Heart left ventricle (tissue), 16 donors: Measurements from ENCODE around the gene CENPO. TPM values are rescaled to one million over a fixed set of nuclear protein-coding genes. Genes with fewer than 3 reads are reported as not detected.

Source experiments
- ATAC-seq, 4 donors: fragments of 200-7000 bp; cut with Tn5 transposase; one replicate each; pipeline ENCODE4 v1.9.1; 2020 to 2022; ENCODE audit warnings: moderate library complexity in 4 of 4, mild to moderate bottlenecking in 3 of 4, moderate number of reproducible peaks in 1 of 4
- DNase-seq, 5 donors: peaks; one replicate each; pipeline ENCODE4 v3.0.0-alpha.2; 2020
- H3K27ac ChIP-seq, 12 donors: fragments of 200-600 bp; sonication (generic) in 4 of 12; one replicate each; pipeline versions ENCODE4 v1.5.0 to v1.8.0; 2016 to 2022; ENCODE audit warnings: mild to moderate bottlenecking in 2 of 12
- H3K27me3 ChIP-seq, 9 donors: fragments of 200-600 bp; sonication (generic) in 2 of 9; one replicate each; pipeline versions ENCODE4 v1.5.1 to v1.8.0; 2016 to 2022; ENCODE audit warnings: mild to moderate bottlenecking in 3 of 9
- H3K36me3 ChIP-seq, 9 donors: fragments of 200-600 bp; sonication (generic) in 2 of 9; one replicate each; pipeline versions ENCODE4 v1.5.0 to v1.8.0; 2018 to 2022; ENCODE audit warnings: mild to moderate bottlenecking in 2 of 9
- H3K4me1 ChIP-seq, 12 donors: fragments of 200-600 bp; sonication (generic) in 4 of 12; one replicate each; pipeline versions ENCODE4 v1.5.0 to v1.8.0; 2016 to 2022; ENCODE audit warnings: mild to moderate bottlenecking in 3 of 12
- H3K4me3 ChIP-seq, 12 donors: fragments of 200-600 bp; sonication (generic) in 4 of 12; one replicate each; pipeline versions ENCODE4 v1.5.0 to v1.8.0; 2017 to 2022; ENCODE audit warnings: mild to moderate bottlenecking in 9 of 12, moderate library complexity in 4 of 12
- H3K9me3 ChIP-seq, 12 donors: fragments of 200-600 bp; sonication (generic) in 4 of 12; one replicate each; pipeline versions ENCODE4 v1.5.0 to v1.8.0; 2016 to 2022; ENCODE audit warnings: mild to moderate bottlenecking in 1 of 12
- POLR2A ChIP-seq, 2 donors: fragments of 450-650 bp; IDR thresholded peaks; one replicate each; pipeline ENCODE4 v1.6.1; 2017; ENCODE audit warnings: antibody characterized with exemption in 2 of 2, mild to moderate bottlenecking in 2 of 2, moderate library complexity in 2 of 2
- WGBS, 4 donors: extraction: QIAGEN DNeasy Blood & Tissue Kit in 2 of 4; methylation state at CpG; one replicate each; pipeline versions ENCODE4 v1.1.5 to v1.1.7; 2013 to 2018; 5-methylcytosine and 5-hydroxymethylcytosine counted together
- intact Hi-C, 10 donors: fragments of 100-400 bp; cut with DNase I; formaldehyde crosslinking; loops; one replicate each; pipeline versions ENCODE4 v1.11.1 to v1.14.2; 2022
- polyA plus RNA-seq, 2 donors: library from polyadenylated mRNA; stranded (reverse); fragments of 200-250 nt; gene quantifications; one replicate each; pipeline ENCODE4 v1.2.3, GENCODE V29; 2013
- total RNA-seq, 9 donors: library from RNA; depleted of rRNA in 2 of 9; stranded (reverse); fragments of >200 nt in 2 of 9; fragmentation: NEBNext Ultra II Directional in 3 of 9; extraction: Animal tissue kit (Norgen Biotek cat#: 25700) in 3 of 9; gene quantifications; one replicate each; pipeline versions ENCODE4 v1.1.0 to v1.2.4, GENCODE V29; 2016 to 2023
- TF ChIP-seq, protein P1 (sequence below), 12 donors: fragments of 200-600 bp; sonication (generic) in 4 of 12; IDR thresholded peaks; one replicate each; pipeline versions ENCODE4 v1.5.0 to v1.8.0; 2018 to 2022; ENCODE audit warnings: antibody characterized with exemption in 12 of 12, mild to moderate bottlenecking in 5 of 12
- donor health status: ischemic (EF 13 %, LVEDD 7.1; RV severe dilation, severe dysfunction).
- donor health status: healthy with polysubstance abuse.
- donor health status: DM: no; HTN: yes; CAD: no.
- donor health status: DM: no; HTN: no; CAD: no.
- donor health status: ischemic (EF 25% LVEDD 6.9; RV normal size, moderate dysfunction).
- donor health status: ischemic (EF 25% LVEDD 5.7; RV mildly dilated, moderate dysfunction).
- donor health status: healthy.
- donor health status: DM: yes; HTN: yes; CAD: no.
- donor health status: ischemic (EF 35%, LVEDD 5.7; RV mildly dilated, moderate dysfunction).
- donor health status: nonischemic (EF 11% LVEDD 7.7; RV severe dilation, severe dysfunction).
- donor health status: DM: yes; HTN: yes; CAD: no.
- donor health status: PGD.
- donor health status: ischemic (EF 29% LVEDD 5.4; RV normal size, mild dysfunction).
- donor health status: nonischemic (EF 23%, LVEDD 6.1; RV moderate dilation, normal function).

CENPO gene
- total and polyA plus RNA-seq, 11 donors = 1.5 to 9.2 (median 2.4) TPM

DNA sequence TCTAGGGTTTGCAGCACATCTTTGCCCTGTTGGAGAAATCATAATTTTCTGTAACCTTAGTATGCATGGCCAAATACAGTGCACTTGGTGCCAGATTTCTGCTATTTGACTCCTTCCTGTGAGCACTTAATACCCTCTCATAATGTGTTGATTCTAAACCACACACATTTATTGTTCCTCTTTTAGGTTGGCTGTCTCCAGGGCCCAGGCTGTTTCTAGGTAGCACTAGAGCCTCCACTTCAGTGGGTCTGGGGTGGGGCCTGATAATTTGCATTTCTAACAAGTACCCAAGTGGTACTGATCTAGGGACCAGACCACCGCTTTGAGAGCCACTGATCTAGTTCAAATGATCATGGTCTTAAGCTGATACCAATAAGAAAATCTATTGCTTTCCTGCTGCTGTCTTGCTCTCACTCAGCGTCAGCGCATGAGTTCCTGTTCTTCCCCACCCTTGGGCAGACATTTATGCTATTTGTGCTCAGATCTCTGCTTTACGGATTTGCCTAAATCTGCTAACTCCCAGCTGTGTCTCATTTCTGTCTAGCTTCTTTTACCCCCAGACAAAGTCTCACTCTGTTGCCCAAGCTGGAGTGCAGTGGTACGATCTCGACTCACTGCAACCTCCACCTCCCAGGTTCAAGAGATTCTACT, 7.4 kb upstream of the CENPO start:
- 82 to 90% (median 89%) methylated on average over 6 of the region's 6 CpGs for WGBS, 4 donors
- no peak for DNase-seq
- Histone ChIP-seq H3K9me3 (no peaks in the 10 kb centered on the region), H3K4me1 (peaks cover 0 to 6% (median 0%) of the 10 kb centered on the region in 12 donors), H3K27me3 (peaks cover 0 to 4% (median 0%) of the 10 kb centered on the region in 9 donors), H3K36me3 (peaks cover 0 to 12% (median 5%) of the 10 kb centered on the region in 9 donors), H3K4me3 (no peak overlapping the region), H3K27ac (no peak overlapping the region)
- intact Hi-C loops = no loop called here
- ATAC-seq = peak in 1 of 4 donors; percentile 39
- TF ChIP-seq, protein P1, sequence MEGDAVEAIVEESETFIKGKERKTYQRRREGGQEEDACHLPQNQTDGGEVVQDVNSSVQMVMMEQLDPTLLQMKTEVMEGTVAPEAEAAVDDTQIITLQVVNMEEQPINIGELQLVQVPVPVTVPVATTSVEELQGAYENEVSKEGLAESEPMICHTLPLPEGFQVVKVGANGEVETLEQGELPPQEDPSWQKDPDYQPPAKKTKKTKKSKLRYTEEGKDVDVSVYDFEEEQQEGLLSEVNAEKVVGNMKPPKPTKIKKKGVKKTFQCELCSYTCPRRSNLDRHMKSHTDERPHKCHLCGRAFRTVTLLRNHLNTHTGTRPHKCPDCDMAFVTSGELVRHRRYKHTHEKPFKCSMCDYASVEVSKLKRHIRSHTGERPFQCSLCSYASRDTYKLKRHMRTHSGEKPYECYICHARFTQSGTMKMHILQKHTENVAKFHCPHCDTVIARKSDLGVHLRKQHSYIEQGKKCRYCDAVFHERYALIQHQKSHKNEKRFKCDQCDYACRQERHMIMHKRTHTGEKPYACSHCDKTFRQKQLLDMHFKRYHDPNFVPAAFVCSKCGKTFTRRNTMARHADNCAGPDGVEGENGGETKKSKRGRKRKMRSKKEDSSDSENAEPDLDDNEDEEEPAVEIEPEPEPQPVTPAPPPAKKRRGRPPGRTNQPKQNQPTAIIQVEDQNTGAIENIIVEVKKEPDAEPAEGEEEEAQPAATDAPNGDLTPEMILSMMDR (IDR thresholded peaks at IDR 0.05) = no peak
- no peak for TF ChIP-seq POLR2A (IDR thresholded peaks at IDR 0.05)

DNA sequence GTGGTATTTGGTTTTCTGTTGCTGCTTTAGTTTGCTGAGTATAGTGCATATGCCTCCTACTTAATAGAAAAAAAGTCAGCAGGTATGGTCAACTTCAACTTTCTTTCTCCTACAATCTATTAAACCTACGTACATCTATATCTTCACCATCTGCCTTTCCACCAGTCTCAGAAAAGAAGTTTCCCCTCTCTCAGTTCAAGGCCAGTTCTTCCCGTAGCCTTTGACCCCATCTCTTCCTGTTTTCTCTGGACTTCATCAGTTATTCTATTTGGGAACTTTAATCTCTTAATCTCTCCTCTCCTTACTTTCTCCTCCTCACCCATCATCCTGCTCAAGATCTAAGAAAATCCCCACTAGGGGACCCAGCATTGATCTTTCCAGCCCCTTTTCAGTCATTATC, 5.7 kb upstream of the CENPO start:
- DNase-seq = no peak
- Histone ChIP-seq H3K27me3 (no peaks in the 10 kb centered on the region), H3K4me3 (no peak overlapping the region), H3K36me3 (peaks cover 0 to 12% (median 5%) of the 10 kb centered on the region in 9 donors), H3K4me1 (peaks cover 0 to 12% (median 4%) of the 10 kb centered on the region in 12 donors), H3K9me3 (no peaks in the 10 kb centered on the region), H3K27ac (no peak overlapping the region)
- no peak for TF ChIP-seq POLR2A (IDR thresholded peaks at IDR 0.05)
- TF ChIP-seq, protein P1 (IDR thresholded peaks at IDR 0.05) = no peak
- no peak for ATAC-seq
- intact Hi-C loops = no loop called here
- WGBS, 4 donors = 55 to 68% (median 61%) methylated on average over 2 of the region's 2 CpGs

DNA sequence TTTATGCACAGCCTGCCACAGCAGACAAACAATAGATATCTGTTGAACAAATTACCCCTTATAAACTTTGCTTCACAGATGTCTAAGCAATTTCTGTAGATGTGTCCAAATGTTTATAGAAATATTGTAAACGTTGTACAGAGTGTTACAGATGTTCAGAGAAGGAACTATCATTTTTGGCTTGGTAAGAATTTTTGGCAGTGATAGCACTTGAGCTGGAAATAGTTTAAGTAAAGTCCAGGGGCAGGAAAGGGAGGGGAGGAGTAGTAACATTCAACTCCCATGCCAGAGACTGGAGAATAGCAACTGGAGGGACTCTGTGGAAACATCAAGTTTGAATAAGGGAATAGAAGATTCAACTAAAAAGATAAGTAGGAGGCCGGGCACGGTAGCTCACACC, 4.4 kb upstream of the CENPO start:
- no peak for ATAC-seq
- WGBS, 4 donors = 49 to 56% (median 52%) methylated on average over 3 of the region's 3 CpGs
- intact Hi-C loops = no loop called here

DNA sequence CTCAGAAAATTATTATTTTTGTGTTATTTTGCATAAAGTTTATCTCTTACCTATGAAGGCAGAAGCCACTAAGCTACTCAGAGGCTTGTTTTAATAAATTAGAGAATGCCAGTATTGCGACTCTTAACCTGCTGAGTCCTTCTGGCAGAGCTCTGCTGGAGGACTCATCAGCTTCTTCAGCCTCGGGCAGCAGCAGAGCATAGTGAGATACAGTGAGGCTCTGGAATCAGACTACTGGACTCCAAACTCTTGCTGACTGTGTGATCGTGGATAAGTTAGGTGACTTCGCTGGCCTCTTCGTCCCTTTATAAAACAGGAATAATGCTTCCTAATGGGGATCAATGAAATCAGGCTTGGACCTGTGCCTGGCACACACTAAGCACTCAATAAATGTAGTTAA, 1.8 kb upstream of the CENPO start:
- WGBS, 4 donors = 89 to 98% (median 96%) methylated on average over 5 of the region's 5 CpGs
- intact Hi-C loops = loop anchor here in 2 of 10 donors (5.0 kb wide), 3 partner anchors 36 to 299 kb away; partner anchors contain the start of genes DNAJC27 (in 1 of the 2) and NCOA1 (in 1 of the 2)

More for the DNA sequence above, 4.4 kb upstream of the CENPO start:
- Histone ChIP-seq H3K4me3 (no peak overlapping the region), H3K9me3 (no peaks in the 10 kb centered on the region), H3K4me1 (peaks cover 0 to 15% (median 5%) of the 10 kb centered on the region in 12 donors), H3K27me3 (no peaks in the 10 kb centered on the region), H3K27ac (peak overlapping the region in 1 of 12 donors; percentile 10), H3K36me3 (peaks cover 0 to 12% (median 5%) of the 10 kb centered on the region in 9 donors)
- no peak for DNase-seq
- TF ChIP-seq, protein P1 (IDR thresholded peaks at IDR 0.05) = no peak
- no peak for TF ChIP-seq POLR2A (IDR thresholded peaks at IDR 0.05)

More for the DNA sequence above, 1.8 kb upstream of the CENPO start:
- ATAC-seq (no peak), DNase-seq (no peak)
- peaks cover 0 to 14% (median 5%) of the 10 kb centered on the region in 9 donors for H3K36me3 ChIP-seq
- no peak overlapping the region for H3K27ac ChIP-seq
- no peaks in the 10 kb centered on the region for H3K27me3 ChIP-seq
- H3K4me3 ChIP-seq = no peak overlapping the region
- H3K9me3 ChIP-seq = no peaks in the 10 kb centered on the region
- TF ChIP-seq, protein P1 (IDR thresholded peaks at IDR 0.05) = no peak
- no peak for TF ChIP-seq POLR2A (IDR thresholded peaks at IDR 0.05)
- peaks cover 0 to 25% (median 5%) of the 10 kb centered on the region in 12 donors for H3K4me1 ChIP-seq
